Duodenal mucosa (tissue), 2 donors: Measurements from ENCODE around the gene ZP1.

Source experiments
- H3K27ac ChIP-seq: one replicate; pipeline ENCODE4 v1.7.0; 2013; ENCODE audit warnings: low read depth, low read length
- H3K27me3 ChIP-seq, 2 donors: one replicate each; pipeline ENCODE4 v1.7.0; 2013; ENCODE audit warnings: low read length in 2 of 2, control low read depth in 1 of 2; ENCODE audit not compliant: insufficient read depth in 2 of 2, control insufficient read depth in 1 of 2
- H3K36me3 ChIP-seq, 2 donors: one replicate each; pipeline ENCODE4 v1.7.0; 2013; ENCODE audit warnings: low read length in 2 of 2, control low read depth in 1 of 2; ENCODE audit not compliant: insufficient read depth in 2 of 2, control insufficient read depth in 1 of 2
- H3K4me1 ChIP-seq, 2 donors: one replicate each; pipeline ENCODE4 v1.7.0; 2013; ENCODE audit warnings: low read length in 2 of 2, control low read depth in 1 of 2; ENCODE audit not compliant: insufficient read depth in 2 of 2, control insufficient read depth in 1 of 2
- H3K4me3 ChIP-seq, 2 donors: one replicate each; pipeline ENCODE4 v1.7.0; 2013; ENCODE audit warnings: low read length in 2 of 2, low read depth in 1 of 2
- H3K9ac ChIP-seq, 2 donors: one replicate each; pipeline ENCODE4 v1.7.0; 2013; ENCODE audit warnings: low read length in 2 of 2, low read depth in 1 of 2
- H3K9me3 ChIP-seq, 2 donors: one replicate each; pipeline ENCODE4 v1.7.0; 2013; ENCODE audit warnings: low read length in 2 of 2, control low read depth in 1 of 2; ENCODE audit not compliant: control insufficient read depth in 1 of 2

The ZP1 gene

DNA sequence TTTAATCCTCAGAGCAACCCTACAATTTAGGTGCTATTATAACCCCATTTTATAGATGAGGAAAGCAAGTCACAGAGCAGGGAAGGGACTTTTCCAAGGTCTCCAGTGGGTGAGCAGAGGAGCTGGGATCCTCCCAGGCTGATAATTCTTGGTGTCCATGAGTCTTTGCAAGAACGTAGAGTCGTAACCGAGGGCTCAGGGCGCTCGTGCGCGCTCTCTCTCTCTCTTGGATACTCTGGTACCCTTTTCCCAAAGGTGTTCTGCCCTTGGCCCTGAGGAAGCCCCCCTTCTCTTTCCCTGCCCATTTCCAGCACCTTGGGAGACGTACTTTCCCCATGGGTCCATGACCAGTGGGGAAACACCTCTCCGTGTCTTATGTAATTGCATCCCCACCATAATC is 5.2 kb upstream of the ZP1 start:
- no peaks in the 10 kb centered on the region for H3K36me3 ChIP-seq
- H3K9ac ChIP-seq, result no peak overlapping the region
- no peaks in the 10 kb centered on the region for H3K4me1 ChIP-seq
- no peaks in the 10 kb centered on the region for H3K9me3 ChIP-seq
- H3K27ac ChIP-seq, result no peak overlapping the region
- no peak overlapping the region for H3K4me3 ChIP-seq
- H3K27me3 ChIP-seq, result no peaks in the 10 kb centered on the region

DNA sequence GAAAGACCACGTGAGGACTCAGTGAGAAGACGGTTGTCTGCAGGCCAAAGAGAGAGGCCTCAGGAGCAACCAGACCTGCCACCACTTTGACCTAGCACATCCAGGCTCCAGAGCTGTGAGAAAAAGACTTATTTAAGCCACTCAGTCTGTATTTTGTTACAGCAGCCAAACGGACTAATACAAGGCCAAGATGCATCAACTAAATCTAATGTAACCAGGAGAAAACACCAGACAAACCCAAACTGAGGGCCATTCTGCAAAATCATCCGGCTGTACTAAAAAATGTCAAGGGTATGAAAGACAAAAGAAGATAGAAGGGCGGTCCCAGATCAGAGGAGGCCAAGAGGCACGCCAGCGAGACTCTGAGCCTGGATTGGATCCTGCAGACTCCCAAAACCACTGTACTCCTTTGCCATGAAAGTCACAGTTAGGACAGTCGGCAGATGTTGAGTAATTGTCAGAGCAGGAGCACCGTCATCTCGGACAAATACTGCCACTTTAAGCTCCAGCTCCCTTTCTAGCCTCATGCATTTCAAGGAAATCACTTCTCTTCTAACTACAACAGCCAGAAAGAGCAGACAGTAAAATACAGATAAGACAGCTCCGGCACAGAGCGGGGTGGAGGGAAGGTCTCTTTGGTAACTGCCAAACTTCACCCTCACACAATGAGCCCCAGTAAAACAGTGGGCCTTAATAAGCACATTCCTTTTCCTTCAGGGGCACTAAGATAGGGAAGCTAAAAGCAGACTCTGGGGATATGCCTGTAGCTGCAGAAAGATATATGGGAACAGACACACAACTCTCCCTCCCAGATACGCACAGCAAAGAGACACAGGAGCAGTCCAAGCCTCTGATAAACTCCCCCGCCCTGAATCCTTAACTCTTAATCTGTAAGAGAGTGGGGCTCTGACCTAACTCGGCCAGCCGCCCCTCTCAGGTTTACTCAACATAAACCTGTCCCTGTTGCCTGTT is 3.5 kb upstream of the ZP1 start:
- Histone ChIP-seq H3K4me3 (no peak overlapping the region), H3K9me3 (no peaks in the 10 kb centered on the region), H3K4me1 (no peaks in the 10 kb centered on the region), H3K36me3 (no peaks in the 10 kb centered on the region), H3K9ac (no peak overlapping the region), H3K27me3 (no peaks in the 10 kb centered on the region), H3K27ac (no peak overlapping the region)

DNA sequence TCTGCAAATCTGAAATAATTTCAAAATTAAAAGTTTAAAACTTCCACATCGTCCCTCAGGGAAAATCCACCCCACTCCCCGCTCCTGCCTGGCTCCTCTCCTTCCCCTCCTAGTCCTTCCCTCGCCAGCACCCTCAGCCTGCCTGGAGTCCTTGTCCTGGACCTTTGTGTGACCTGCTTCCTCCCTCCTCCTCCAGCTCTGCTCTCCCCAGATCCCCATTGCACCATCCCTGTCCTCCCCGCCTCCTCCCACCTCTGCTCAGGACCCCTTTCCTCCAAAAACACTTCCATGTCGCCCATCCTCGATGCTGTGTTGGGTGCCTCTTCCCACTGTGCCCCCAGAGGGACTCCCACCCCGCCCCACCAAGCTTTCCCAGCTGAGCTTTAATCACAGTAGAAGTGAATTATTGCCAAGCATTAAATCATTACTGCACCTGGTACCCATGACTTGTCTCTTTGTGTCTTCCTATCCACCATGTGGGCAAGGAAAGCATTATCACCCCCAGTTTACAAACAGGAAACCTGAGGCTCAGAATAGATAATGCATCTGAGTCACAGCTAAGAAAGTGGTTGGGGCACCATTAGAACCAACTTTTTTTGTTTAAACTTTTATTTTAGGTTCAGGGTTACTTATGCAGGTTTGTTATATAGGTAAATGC is 2.4 kb upstream of the ZP1 start:
- no peaks in the 10 kb centered on the region for H3K27me3 ChIP-seq
- H3K4me1 ChIP-seq, result peaks cover 0 to under 1% of the 10 kb centered on the region in 2 donors
- no peak overlapping the region for H3K4me3 ChIP-seq
- H3K9ac ChIP-seq, result no peak overlapping the region
- no peaks in the 10 kb centered on the region for H3K36me3 ChIP-seq
- no peak overlapping the region for H3K27ac ChIP-seq
- no peaks in the 10 kb centered on the region for H3K9me3 ChIP-seq

GRCh38 chr11:60867871-60868681 is 734 bp downstream of the ZP1 start:
- H3K9me3 ChIP-seq, result no peaks in the 10 kb centered on the region
- no peak overlapping the region for H3K9ac ChIP-seq
- H3K27me3 ChIP-seq, result no peaks in the 10 kb centered on the region
- no peak overlapping the region for H3K27ac ChIP-seq
- no peak overlapping the region for H3K4me3 ChIP-seq
- H3K36me3 ChIP-seq, result no peaks in the 10 kb centered on the region
- H3K4me1 ChIP-seq, result peaks cover 20 to 22% of the 10 kb centered on the region in 2 donors

DNA sequence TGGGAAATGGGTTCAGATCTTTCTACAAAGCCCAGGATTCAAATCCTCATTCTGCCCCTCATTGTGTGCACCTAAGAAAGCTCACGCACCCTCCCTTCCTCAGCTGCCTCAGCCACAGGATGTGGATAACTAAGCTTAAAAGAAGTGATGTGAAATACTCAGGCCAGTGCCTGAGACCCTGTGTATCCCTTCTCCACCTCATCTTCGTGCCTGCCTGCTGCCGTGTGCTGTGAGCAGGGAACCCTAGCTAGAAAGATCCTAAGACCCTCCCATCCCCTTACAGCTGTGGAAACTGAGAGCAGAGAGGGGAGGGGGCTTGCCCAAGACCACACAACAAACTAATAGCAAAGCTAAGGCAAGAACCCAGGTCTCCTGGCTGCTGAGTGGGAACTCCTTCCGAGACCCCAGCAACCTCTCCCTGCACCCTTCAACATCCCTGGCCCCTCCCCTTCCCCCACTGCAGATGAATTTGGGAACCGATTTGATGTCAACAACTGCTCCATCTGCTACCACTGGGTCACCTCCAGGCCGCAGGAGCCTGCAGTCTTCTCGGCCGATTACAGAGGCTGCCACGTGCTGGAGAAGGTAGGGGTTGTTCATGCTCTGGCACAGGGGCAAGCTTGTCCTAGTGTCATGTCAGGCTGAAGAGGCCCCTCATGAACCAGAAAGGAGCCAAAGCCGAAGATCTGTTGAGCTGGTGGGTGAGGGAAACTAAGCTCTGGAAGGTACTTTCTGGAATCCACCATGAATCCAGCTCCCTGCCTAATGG is 1.5 kb downstream of the ZP1 start:
- Histone ChIP-seq H3K4me1 (peaks cover 20 to 28% of the 10 kb centered on the region in 2 donors), H3K27me3 (no peaks in the 10 kb centered on the region), H3K9me3 (no peaks in the 10 kb centered on the region), H3K4me3 (no peak overlapping the region), H3K27ac (no peak overlapping the region), H3K36me3 (no peaks in the 10 kb centered on the region), H3K9ac (no peak overlapping the region)

DNA sequence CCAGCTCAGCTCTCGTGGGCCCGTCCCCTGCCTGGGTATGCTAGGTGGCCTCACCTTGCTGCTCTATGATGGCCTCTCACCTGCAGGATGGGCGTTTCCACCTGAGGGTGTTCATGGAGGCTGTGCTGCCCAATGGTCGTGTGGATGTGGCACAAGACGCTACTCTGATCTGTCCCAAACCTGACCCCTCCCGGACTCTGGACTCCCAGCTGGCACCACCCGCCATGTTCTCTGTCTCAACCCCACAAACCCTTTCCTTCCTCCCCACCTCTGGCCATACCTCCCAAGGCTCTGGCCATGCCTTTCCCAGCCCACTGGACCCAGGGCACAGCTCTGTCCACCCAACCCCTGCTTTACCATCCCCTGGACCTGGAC is 2.1 kb downstream of the ZP1 start:
- Histone ChIP-seq H3K27me3 (no peaks in the 10 kb centered on the region), H3K36me3 (no peaks in the 10 kb centered on the region), H3K4me3 (no peak overlapping the region), H3K4me1 (peaks cover 20 to 28% of the 10 kb centered on the region in 2 donors), H3K9me3 (no peaks in the 10 kb centered on the region), H3K27ac (no peak overlapping the region), H3K9ac (no peak overlapping the region)

- peaks cover 0 to 2% of the 10 kb centered on the region in 2 donors for H3K36me3 ChIP-seq
- no peak overlapping the region for H3K27ac ChIP-seq
- H3K9me3 ChIP-seq, result no peaks in the 10 kb centered on the region
- H3K4me3 ChIP-seq, result no peak overlapping the region
- no peaks in the 10 kb centered on the region for H3K27me3 ChIP-seq
- H3K9ac ChIP-seq, result no peak overlapping the region
- peaks cover 20 to 28% of the 10 kb centered on the region in 2 donors for H3K4me1 ChIP-seq
Measured at GRCh38 chr11:60870276-60870675, 2.9 kb downstream of the ZP1 start.

- Histone ChIP-seq H3K4me3 (no peak overlapping the region), H3K9me3 (no peaks in the 10 kb centered on the region), H3K27ac (peak overlapping the region; percentile 6), H3K9ac (no peak overlapping the region), H3K27me3 (no peaks in the 10 kb centered on the region), H3K36me3 (peaks cover 0 to 2% of the 10 kb centered on the region in 2 donors), H3K4me1 (peaks cover 20 to 30% of the 10 kb centered on the region in 2 donors)
Measured at GRCh38 chr11:60870733-60871377, 3.5 kb downstream of the ZP1 start.

DNA sequence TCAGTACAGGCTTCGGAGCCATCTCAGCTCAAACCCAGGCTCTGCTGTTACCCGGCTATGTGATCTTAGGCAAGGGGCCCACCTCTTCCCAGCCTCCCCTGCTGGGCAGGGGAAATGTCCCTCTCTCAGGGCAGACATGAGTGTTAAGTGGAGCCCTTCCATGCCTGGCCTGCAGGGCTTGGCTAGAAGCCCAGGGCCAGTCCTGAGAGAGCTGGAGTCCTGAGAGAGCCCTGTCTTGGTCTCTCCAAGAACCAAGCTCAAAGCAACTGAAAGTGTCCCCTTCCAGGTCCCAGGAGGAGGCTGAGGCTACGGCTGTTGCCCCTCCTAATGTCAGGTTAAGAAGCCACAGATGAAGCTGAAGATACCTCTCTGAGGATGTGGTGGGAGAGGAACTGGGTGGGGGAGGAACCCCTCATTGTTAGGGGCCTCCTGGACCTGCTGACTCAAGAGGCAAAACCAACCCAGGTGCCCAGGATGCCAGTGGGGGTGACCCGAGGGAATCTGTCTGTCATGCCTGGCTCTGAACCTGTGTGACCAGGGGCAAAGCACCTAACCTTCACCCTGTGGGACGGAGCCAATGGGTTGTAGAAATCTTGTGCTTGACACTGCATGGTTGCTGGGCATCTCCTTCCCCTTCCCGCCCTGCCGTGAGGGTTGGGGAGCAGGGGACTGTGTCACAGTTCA is 4.2 kb downstream of the ZP1 start:
- no peaks in the 10 kb centered on the region for H3K9me3 ChIP-seq
- H3K9ac ChIP-seq, result no peak overlapping the region
- peak overlapping the region; percentile 28 for H3K27ac ChIP-seq
- peaks cover 0 to 2% of the 10 kb centered on the region in 2 donors for H3K36me3 ChIP-seq
- H3K4me1 ChIP-seq, result peaks cover 20 to 32% of the 10 kb centered on the region in 2 donors
- no peaks in the 10 kb centered on the region for H3K27me3 ChIP-seq
- no peak overlapping the region for H3K4me3 ChIP-seq
